Stimulated activated CD4-positive, alpha-beta T cell treated with anti-CD3 and anti-CD28 coated beads, TNF-alpha, amount 100 ng/mL, for 48 hours (primary cell): Measurements from ENCODE around the gene DNAJA2.
"Not testable (repeated sequence)": the region's sequence is repeated elsewhere in the genome, so short reads cannot be mapped to it uniquely, and the experiment has no call there.

Experiments
- DNase-seq, 3 donors: peaks; one replicate each; pipeline ENCODE4 v3.0.0-alpha.2; 2020; ENCODE audit warnings: low read depth in 3 of 3

The DNAJA2 gene

GRCh38 chr16:46975165-46975564 lies 1.7 kb upstream of the DNAJA2 start:
- DNase-seq: no peak

- no peak for DNase-seq
These were observed 878 bp upstream of the DNAJA2 start for GRCh38 chr16:46974352-46974751.

GRCh38 chr16:46973996-46974324 lies 486 bp upstream of the DNAJA2 start:
- no peak for DNase-seq

- no peak for DNase-seq
These were observed 856 bp downstream of the DNAJA2 start for GRCh38 chr16:46972429-46973206.

GRCh38 chr16:46971271-46971670 lies 2.2 kb downstream of the DNAJA2 start:
- no peak for DNase-seq

GRCh38 chr16:46970089-46970488 lies 3.4 kb downstream of the DNAJA2 start:
- DNase-seq: no peak

GRCh38 chr16:46968063-46968435 lies 5.4 kb downstream of the DNAJA2 start:
- no peak for DNase-seq

- DNase-seq: no peak
These were observed 10.8 kb downstream of the DNAJA2 start for GRCh38 chr16:46962629-46963028.

- DNase-seq: no peak
These were observed 11.8 kb downstream of the DNAJA2 start for GRCh38 chr16:46961373-46962353.

GRCh38 chr16:46954562-46954961 lies 18.9 kb downstream of the DNAJA2 start:
- DNase-seq: no peak

- no peak for DNase-seq
These were observed 23.5 kb downstream of the DNAJA2 start for GRCh38 chr16:46950009-46950408.

- DNase-seq: peak in 1 of 3 donors; percentile 24
These were observed 24.1 kb downstream of the DNAJA2 start for GRCh38 chr16:46949241-46949892.

GRCh38 chr16:46948548-46949166 lies 24.8 kb downstream of the DNAJA2 start:
- no peak for DNase-seq

GRCh38 chr16:46947900-46948547 lies 25.4 kb downstream of the DNAJA2 start:
- peak in 1 of 3 donors; percentile 22 for DNase-seq

- DNase-seq: not testable (repeated sequence)
These were observed 28.8 kb downstream of the DNAJA2 start for GRCh38 chr16:46944713-46945112.

- no peak for DNase-seq
These were observed 35.9 kb downstream of the DNAJA2 start for GRCh38 chr16:46937536-46937935.

- DNase-seq: no peak
These were observed 40.7 kb downstream of the DNAJA2 start for GRCh38 chr16:46932802-46933201.

- DNase-seq: no peak
These were observed 42.6 kb downstream of the DNAJA2 start for GRCh38 chr16:46930861-46931260.

GRCh38 chr16:46929378-46930332 lies 43.8 kb downstream of the DNAJA2 start:
- DNase-seq: peak; percentile 40 to 54 (median 53)

GRCh38 chr16:46928811-46929210 lies 44.7 kb downstream of the DNAJA2 start:
- no peak for DNase-seq
